Spleen (tissue), 7 donors: ENCODE measurements around the gene TTLL8.

Source experiments
- CTCF ChIP-seq, 11 experiments: fragments of 200-600 bp in 7 of 11; fragments of 450-650 bp in 4 of 11; sonication (generic) in 4 of 11; IDR thresholded peaks in 8 of 11; conservative IDR thresholded peaks in 3 of 11; 1 replicate in 7 of 11; 2 replicates in 4 of 11; pipeline versions ENCODE4 v1.4.0 to v1.8.0; 2016 to 2021; ENCODE audit warnings: antibody characterized with exemption in 11 of 11, inconsistent platforms in 4 of 11, mild to moderate bottlenecking in 1 of 11
- POLR2A ChIP-seq, 3 donors: fragments of 450-650 bp; IDR thresholded peaks; one replicate each; pipeline ENCODE4 v1.5.1; 2017; ENCODE audit warnings: antibody characterized with exemption in 3 of 3, mild to moderate bottlenecking in 1 of 3
- POLR2AphosphoS5 ChIP-seq, 3 donors: sonication (generic); formaldehyde crosslinking; IDR thresholded peaks; one replicate each; pipeline ENCODE4 v1.5.1; 2017; ENCODE audit warnings: antibody characterized with exemption in 3 of 3
- donor health status: DM: no; HTN: no; CAD: no; lungs with moderate emphysema.
- donor health status: DM: no; HTN: no; CAD: no.
- donor health status: DM: no; HTN: no; CAD: no.

- TF ChIP-seq CTCF (IDR thresholded peaks at IDR 0.05 in 8 of 11, conservative IDR thresholded peaks at IDR 0.05 in 3 of 11) (no peak), POLR2A (IDR thresholded peaks at IDR 0.05) (no peak), POLR2AphosphoS5 (IDR thresholded peaks at IDR 0.05) (no peak)
These were observed 37.5 kb downstream of the TTLL8 start for GRCh38 chr22:50020606-50021005.
